Activated T-cell treated with anti-CD3 and anti-CD28 coated beads, Interleukin-2, amount 50 U/mL, for 72 hours (primary cell): Measurements from ENCODE around the gene C17orf113. TPM values are rescaled to one million over a fixed set of nuclear protein-coding genes. Genes with fewer than 3 reads are reported as not detected.
A peak's percentile ranks its signal among the peaks of the same experiment; 100 is the strongest.

Source experiments
- ATAC-seq, 2 donors: fragments of 150-1000 bp; cut with Tn5 transposase; replicated peaks in 1 of 2; 2 replicates each; pipeline ENCODE4 v1.10.0; 2021; ENCODE audit warnings: moderate library complexity in 2 of 2, mild to moderate bottlenecking in 1 of 2
- DNase-seq, 2 donors: peaks; one replicate each; pipeline ENCODE4 v3.0.0; 2021 to 2022; ENCODE audit warnings: mixed read lengths in 1 of 2
- H3K27ac Mint-ChIP-seq: one replicate; pipeline ENCODE4 v1.8.0; 2022; ENCODE audit warnings: mild to moderate bottlenecking, moderate library complexity, mixed read lengths
- H3K27me3 Mint-ChIP-seq: one replicate; pipeline ENCODE4 v1.8.0; 2022; ENCODE audit warnings: low read depth, mixed read lengths
- H3K36me3 Mint-ChIP-seq, 2 donors: one replicate each; pipeline ENCODE4 v1.8.0; 2022; ENCODE audit warnings: mixed read lengths in 2 of 2, mild to moderate bottlenecking in 1 of 2; ENCODE audit not compliant: insufficient read depth in 2 of 2
- H3K4me1 Mint-ChIP-seq: one replicate; pipeline ENCODE4 v1.8.0; 2022; ENCODE audit warnings: low read depth, mixed read lengths
- H3K4me3 Mint-ChIP-seq, 2 donors: one replicate each; pipeline ENCODE4 v1.8.0; 2022; ENCODE audit warnings: mild to moderate bottlenecking in 2 of 2, mixed read lengths in 2 of 2, moderate library complexity in 2 of 2
- H3K9me3 Mint-ChIP-seq, 2 donors: one replicate each; pipeline ENCODE4 v1.8.0; 2022; ENCODE audit warnings: mixed read lengths in 2 of 2
- total RNA-seq, 2 donors: library from RNA; stranded (reverse); gene quantifications; one replicate each; pipeline ENCODE4 v1.2.3, GENCODE V29; 2022

Gene C17orf113
- total RNA-seq, 2 donors from 2014 or later, result 0.86 to 1.3 TPM

DNA sequence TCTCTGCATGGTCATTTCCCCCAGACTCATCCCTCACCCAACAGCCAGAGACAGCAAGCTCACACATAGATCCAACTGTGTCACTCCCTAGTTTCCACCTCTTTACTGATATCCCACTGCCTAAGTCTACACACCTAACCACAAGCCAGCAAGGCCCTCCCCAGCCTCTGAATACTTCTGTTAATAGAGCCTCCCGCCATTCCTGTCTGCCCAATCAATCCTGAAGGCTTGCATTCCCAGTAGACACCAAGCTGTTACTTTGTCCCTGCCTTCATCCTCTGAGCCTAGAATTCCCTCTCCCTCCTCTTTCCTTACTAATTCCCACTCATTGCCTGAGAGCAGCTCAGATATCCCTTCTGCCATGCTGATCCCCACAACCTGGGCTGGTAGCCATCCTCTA is 4.7 kb downstream of the C17orf113 start:
- Mint-ChIP-seq H3K9me3 (no peaks in the 10 kb centered on the region), H3K4me1 (no peaks in the 10 kb centered on the region), H3K36me3 (no peaks in the 10 kb centered on the region), H3K27me3 (peaks cover 22% of the 10 kb centered on the region), H3K4me3 (no peak overlapping the region), H3K27ac (no peak overlapping the region)
- ATAC-seq, result no peak
- no peak for DNase-seq

DNA sequence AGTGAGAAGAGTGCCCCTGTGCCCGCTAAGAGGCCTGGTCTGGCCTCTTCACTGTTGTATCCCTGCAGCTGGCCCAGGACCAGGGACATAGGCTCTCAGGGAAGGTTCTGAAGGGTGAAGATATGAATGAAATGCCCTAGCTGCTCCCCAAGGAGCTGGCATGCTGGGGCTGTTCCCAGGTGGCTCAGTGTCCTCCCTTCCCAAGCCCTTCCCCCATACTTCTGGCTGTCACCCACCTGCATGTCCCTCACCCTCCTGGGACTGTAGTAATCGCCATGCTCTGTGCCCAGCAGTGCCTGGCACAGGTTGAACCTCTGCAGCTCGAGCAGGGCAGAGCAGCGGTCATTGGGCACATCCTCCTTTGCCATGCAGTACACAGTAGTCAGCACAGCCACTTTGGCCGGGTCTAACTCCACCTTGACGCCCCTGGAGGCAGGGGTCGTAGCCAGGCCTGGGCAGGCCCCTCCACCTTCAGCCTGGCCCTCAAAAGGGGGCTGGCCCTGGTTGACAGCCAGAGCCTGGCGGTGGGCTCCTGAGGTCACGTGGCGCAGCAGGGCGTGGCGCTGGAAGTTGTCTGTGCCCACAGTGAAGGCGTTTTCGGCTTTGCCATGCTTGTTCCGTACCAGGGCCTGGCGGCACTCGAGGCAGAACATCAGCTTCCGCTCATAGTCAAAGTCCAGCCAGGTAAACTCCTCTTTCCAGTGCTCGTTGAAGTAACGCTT is 7.6 kb downstream of the C17orf113 start:
- no peak overlapping the region for H3K4me3 Mint-ChIP-seq
- H3K27ac Mint-ChIP-seq, result no peak overlapping the region
- ATAC-seq, result no peak

DNA sequence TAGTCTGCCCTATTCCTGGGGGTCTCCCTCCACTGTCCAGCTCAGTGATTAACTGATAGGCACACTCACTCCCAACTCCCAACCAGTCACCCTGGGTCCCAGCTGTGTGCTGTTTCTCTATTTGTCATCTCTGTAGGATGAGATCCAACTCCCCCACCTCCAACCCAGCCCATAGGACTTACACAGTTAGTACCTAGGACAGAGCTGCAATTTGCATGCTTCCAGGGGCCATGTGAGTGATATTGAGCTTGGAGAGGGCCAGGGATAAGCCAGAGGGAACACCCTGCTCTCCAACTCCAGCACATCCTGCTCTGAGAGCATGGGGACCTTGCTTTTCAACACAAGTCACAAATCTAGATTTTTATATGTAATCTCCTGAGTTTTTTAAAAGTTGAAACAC is 8.8 kb downstream of the C17orf113 start:
- Mint-ChIP-seq H3K4me3 (no peak overlapping the region), H3K27me3 (peaks cover 7% of the 10 kb centered on the region), H3K9me3 (no peaks in the 10 kb centered on the region), H3K36me3 (no peaks in the 10 kb centered on the region), H3K27ac (no peak overlapping the region), H3K4me1 (peaks cover 8% of the 10 kb centered on the region)
- DNase-seq (no peak), ATAC-seq (no peak)

More for the DNA sequence above, 7.6 kb downstream of the C17orf113 start:
- Mint-ChIP-seq H3K27me3 (peaks cover 7% of the 10 kb centered on the region), H3K9me3 (no peaks in the 10 kb centered on the region), H3K36me3 (no peaks in the 10 kb centered on the region), H3K4me1 (peaks cover 8% of the 10 kb centered on the region)
- no peak for DNase-seq

DNA sequence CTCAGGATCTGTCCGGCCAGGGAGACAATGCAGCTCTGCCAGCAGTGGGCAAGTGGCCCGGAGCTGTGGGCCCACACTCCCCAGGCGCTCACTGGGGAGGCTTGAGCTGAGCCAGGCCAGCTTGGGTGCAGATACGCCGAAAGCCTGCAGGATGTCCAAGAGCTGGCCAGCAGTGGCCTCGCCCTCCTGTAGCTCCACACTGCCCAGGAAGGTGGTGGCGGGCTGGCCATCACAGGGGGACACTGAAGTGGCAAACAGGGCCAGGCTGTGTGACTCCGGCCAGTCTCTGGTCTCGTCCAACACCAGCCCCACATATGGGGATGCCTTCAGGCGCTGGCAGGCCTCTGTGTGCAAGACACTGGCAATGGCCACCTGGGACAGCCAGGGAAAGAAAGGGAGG is 9.6 kb downstream of the C17orf113 start:
- DNase-seq (no peak), ATAC-seq (no peak)
- Mint-ChIP-seq H3K9me3 (no peaks in the 10 kb centered on the region), H3K36me3 (no peaks in the 10 kb centered on the region), H3K4me3 (no peak overlapping the region), H3K27me3 (peaks cover 7% of the 10 kb centered on the region), H3K27ac (no peak overlapping the region), H3K4me1 (peaks cover 8% of the 10 kb centered on the region)

DNA sequence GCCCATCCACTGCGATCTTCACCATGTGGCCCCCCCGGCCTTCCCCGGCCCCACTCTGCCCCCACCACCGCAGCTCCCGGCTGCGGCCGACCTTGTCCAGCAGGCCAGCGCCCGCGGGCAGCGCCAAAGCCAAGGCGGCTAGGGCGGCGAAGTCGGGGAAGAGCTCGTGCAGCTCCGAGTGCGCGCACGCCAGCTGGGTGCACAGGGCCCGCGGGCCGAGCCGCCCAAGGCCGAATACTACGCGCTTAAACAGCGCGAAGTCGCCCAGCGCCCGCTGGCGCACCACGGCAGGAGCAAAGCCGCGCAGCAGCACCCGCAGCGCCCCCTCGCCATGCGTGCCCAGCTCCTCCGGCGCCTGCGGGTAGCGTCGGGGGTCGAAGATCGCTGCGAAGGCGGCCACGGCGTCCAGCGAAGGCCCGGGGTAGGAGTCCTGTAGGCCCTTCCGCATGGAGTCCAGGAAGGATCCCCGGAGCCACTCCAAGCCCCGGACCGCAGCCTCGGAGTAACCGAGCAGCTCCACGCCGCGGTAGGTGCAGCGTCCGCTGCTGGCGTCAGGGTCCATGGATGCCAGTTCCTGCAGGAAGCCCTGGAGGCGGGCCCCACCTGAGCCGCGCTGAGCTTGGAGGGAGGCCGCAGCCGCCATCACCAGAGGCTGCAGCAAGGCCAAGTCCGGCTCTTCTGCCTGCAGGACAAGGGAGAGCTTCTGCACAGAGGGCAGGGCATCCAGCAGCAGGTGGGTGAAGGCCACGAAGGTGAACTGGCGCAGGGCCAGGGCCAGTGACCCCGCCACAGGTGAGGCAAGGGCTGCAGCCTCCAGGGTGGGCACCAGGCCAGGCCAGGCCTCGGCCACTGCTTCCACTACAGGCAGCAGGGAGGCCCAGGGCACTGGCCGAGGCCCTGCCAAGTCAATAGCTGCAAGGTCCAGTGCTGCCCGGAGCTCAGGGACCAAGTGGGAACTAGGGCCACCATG is 10.3 kb downstream of the C17orf113 start:
- no peak overlapping the region for H3K27ac Mint-ChIP-seq
- H3K9me3 Mint-ChIP-seq, result no peaks in the 10 kb centered on the region
- H3K4me3 Mint-ChIP-seq, result no peak overlapping the region
- H3K27me3 Mint-ChIP-seq, result peaks cover 7% of the 10 kb centered on the region
- no peaks in the 10 kb centered on the region for H3K36me3 Mint-ChIP-seq
- ATAC-seq (no peak), DNase-seq (no peak)
- peaks cover 8% of the 10 kb centered on the region for H3K4me1 Mint-ChIP-seq

DNA sequence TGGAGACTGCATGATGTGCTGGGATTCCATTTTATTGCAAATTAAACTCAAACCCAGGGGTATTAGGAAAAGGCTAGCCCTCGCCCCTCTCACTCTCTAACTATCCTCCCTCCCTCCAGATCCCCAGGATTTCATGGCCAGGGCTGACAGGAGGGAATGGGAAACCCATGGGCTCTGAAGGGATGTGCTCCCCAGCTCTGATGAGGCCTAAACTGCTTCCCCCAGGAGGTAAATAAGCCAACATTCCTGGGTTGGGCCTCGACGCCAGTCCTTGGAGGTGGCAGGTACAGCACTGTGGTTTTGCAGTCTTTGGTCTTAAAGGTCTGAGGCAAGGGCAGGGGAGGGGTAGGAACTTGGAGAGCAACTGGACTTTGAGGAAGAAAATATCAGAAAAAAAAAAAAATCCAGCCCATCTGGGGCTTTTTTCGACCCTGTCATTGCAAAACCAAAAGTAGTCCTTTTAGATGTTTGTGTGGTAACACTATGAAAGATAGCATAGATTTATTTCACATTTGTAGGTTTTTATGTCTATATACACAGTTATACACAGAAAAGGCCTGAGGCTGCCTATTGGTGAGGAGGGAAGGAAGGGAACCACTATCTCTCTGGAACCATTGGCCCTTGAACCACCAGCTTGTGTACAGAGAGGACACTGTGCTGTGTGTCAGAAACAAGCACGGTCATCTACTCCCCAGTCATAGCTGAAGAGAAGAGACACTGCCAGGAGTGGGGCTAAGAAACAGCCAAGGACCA is 12.0 kb downstream of the C17orf113 start:
- Mint-ChIP-seq H3K4me3 (no peak overlapping the region), H3K27me3 (peaks cover 7% of the 10 kb centered on the region), H3K4me1 (peaks cover 18% of the 10 kb centered on the region), H3K27ac (no peak overlapping the region), H3K36me3 (no peaks in the 10 kb centered on the region), H3K9me3 (no peaks in the 10 kb centered on the region)
- DNase-seq (no peak), ATAC-seq (peak; percentile 66 to 79)

DNA sequence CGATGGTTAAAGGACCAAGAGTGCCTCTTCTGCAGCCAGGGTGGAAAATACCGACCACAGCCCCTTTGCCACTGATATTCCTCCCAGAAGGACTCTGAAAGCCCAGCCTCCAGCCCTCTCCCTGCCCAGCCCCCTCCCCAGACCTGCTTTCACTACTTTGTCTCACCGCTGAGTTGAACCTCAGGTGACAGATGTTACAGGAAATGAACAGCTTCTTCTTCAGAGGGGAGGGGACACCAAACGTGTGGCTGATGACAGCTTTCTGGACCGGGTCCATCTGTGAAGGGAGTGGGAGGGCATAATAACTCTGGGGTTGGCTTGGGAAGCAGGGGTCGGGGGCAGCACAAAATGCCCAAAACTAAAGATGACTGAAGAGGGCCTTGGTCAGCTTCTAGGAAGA is 16.3 kb downstream of the C17orf113 start:
- H3K27me3 Mint-ChIP-seq, result no peaks in the 10 kb centered on the region
- peak overlapping the region in 1 of 2 donors; percentile 44 for H3K4me3 Mint-ChIP-seq
- H3K27ac Mint-ChIP-seq, result peak overlapping the region; percentile 66
- H3K4me1 Mint-ChIP-seq, result peaks cover 18% of the 10 kb centered on the region
- H3K9me3 Mint-ChIP-seq, result no peaks in the 10 kb centered on the region
- no peaks in the 10 kb centered on the region for H3K36me3 Mint-ChIP-seq
- ATAC-seq (peak; percentile 56 to 62), DNase-seq (peak in 1 of 2 donors; percentile 27)

DNA sequence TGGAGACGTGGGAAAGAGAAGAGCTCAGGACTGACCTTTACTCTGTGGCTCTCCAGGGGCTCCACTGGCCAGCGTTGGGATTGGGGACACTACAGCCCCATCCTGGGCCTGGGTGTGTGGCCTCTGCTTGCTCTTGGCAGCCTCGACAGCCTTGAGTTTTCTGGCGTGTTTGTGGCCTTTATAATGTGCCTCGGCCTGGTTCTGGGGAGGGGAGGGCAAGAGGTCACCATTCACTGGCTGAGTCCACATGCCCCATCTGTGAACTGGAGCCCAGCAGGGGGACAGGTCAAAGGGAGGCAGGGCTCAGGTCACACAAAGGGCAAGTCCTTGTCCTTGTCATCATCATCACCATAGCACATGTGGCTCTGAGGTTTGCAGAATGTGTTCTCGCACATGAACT is 18.8 kb downstream of the C17orf113 start:
- Mint-ChIP-seq H3K36me3 (no peaks in the 10 kb centered on the region), H3K9me3 (no peaks in the 10 kb centered on the region), H3K4me1 (peaks cover 10% of the 10 kb centered on the region), H3K27me3 (no peaks in the 10 kb centered on the region), H3K27ac (no peak overlapping the region), H3K4me3 (no peak overlapping the region)
- no peak for ATAC-seq
- no peak for DNase-seq

DNA sequence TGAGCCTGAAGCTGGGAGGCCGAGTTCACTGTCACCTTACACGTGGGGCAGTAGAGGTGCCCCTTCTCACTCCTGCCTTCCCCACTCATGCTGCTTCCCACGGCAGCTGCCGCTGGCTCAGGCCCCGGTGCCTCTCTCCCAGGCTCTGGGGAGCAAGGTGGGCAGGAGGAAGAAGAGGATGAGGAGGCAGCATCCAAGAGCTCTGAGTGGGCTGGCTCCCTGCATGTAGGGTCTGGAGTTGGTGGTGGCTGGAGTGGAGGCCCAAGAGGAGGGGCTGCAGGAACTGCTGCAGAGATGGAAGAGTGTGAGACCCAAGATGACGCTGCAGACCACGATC is 21.6 kb downstream of the C17orf113 start:
- ATAC-seq (no peak), DNase-seq (no peak)
- Mint-ChIP-seq H3K9me3 (no peaks in the 10 kb centered on the region), H3K4me1 (peaks cover 13% of the 10 kb centered on the region), H3K36me3 (peaks cover 3 to 4% of the 10 kb centered on the region in 2 donors), H3K27me3 (no peaks in the 10 kb centered on the region), H3K27ac (no peak overlapping the region), H3K4me3 (no peak overlapping the region)

DNA sequence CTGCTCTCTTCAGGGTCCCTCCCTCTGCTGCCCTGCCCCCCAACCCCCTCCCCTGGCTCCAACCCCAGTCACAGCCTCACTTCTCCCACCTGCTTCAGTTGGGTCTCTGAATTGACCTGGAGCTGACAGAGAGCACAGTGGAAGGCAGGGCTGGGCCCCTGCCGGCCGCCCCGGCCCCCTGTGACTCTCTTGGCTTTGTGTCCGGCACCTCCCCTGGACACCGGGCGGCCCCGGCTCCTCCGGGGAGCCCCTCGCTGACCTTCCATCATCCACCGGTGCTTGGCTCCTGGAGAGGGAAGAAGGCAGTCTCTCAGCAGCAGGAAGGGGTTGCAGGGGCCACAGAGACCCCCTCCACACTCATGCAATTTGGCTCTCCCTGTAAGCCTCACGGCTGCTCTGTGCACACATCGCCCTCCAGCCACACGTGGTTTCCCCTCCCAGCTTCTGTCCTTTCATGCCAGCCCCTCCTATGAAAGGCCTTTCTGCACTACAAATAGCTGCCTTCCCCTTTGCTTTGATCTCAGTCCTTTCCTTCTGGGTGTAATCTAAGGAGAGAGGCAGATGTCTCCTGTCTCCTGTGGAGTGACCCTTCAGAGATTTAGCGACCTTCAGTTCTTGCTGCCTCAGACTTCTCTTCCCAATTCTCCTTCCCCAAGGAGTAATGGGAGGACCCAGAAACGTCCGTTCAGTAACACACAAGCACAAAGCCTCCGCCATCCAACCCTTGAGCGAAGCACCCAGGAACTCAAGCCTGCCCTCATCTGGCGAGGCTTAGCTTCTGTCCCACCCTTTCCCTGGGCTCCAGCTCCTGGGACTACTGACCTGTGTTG is 22.2 kb downstream of the C17orf113 start:
- H3K27ac Mint-ChIP-seq, result no peak overlapping the region
- no peak overlapping the region for H3K4me3 Mint-ChIP-seq
- H3K4me1 Mint-ChIP-seq, result peaks cover 11% of the 10 kb centered on the region
- no peaks in the 10 kb centered on the region for H3K27me3 Mint-ChIP-seq
- ATAC-seq (no peak), DNase-seq (no peak)
- peaks cover 3 to 4% of the 10 kb centered on the region in 2 donors for H3K36me3 Mint-ChIP-seq
- no peaks in the 10 kb centered on the region for H3K9me3 Mint-ChIP-seq

DNA sequence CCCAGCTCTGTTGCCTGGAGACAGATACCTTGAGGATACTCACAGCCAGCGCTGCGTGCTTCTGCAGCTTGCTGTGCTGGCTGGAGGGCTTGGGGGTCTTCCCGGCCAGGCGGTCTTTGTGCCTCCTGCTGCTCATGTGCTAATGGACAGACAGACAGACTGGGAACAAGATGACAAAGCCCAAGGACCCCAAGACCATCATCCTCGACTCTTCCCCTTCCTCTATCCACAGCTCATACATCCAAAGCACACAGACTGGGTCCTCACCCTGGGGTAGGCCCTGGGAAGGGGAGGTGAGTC is 22.9 kb downstream of the C17orf113 start:
- DNase-seq (no peak), ATAC-seq (no peak)
- Mint-ChIP-seq H3K27ac (no peak overlapping the region), H3K9me3 (no peaks in the 10 kb centered on the region), H3K4me1 (peaks cover 11% of the 10 kb centered on the region), H3K36me3 (peaks cover 3 to 5% of the 10 kb centered on the region in 2 donors), H3K27me3 (no peaks in the 10 kb centered on the region), H3K4me3 (no peak overlapping the region)

DNA sequence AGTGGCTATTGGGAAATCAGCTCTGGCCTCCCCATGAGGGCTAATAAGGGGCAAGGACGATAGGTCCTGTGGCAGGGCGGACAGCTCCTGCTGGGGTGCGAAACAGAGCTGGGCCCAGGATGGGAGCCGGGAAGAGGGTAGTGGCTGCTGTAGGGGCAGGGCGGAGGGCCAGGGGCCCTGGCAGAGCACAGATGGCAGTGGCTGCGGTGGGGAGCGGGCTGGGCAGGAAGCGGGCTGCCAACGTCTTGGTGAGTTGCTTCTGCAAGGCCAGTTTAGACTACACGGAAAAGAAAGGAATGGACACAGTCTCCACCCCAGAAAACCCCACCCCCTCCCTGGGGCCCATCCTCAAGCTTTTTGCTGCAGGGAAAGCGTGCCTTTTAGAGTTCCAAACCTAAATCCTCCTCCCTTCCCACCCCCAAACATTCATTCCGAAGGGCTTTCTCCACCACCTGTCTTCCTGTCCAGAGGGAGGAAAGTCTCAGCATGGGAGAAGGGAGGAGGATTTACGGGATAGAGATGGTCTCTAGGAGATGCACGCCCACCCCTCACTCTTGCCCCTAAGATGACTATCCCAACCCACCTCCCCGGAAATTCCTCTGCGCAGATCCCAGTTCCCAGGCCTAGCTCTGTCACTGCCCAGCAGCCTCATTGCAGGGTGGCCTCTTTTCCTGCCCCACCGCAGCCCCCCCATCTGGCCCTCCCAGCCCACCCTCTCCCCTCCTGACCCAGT is 23.4 kb downstream of the C17orf113 start:
- Mint-ChIP-seq H3K27ac (no peak overlapping the region), H3K36me3 (peaks cover 3 to 7% of the 10 kb centered on the region in 2 donors), H3K27me3 (no peaks in the 10 kb centered on the region), H3K4me3 (no peak overlapping the region), H3K4me1 (peaks cover 11% of the 10 kb centered on the region), H3K9me3 (no peaks in the 10 kb centered on the region)
- no peak for ATAC-seq
- no peak for DNase-seq
